Measurements from ENCODE around the gene LDLR.
"Not testable (repeated sequence)": the region's sequence is repeated elsewhere in the genome, so short reads cannot be mapped to it uniquely, and the experiment has no call there.

LDLR gene

DNA sequence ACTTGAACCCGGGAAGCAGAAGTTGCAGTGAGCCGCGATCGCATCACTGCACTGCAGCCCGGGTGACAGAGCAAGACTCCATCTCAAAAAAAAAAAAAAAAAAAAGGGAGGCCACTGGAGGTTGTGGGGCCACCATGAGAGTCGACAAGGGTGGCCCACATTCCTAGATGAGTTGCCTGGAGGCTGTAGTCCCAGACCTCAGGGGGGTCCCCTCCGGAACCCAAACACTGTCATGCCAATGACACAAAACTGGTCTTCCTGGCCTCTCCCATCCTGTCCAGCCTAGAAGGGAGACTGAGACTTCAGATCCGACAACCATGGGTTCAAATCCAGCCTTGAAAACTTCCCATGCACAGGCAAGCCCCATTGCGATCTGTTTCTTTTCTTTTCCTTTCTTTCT, 51.6 kb downstream of the LDLR start:
- no peak for DNase-seq (ENCODE audit: low spot score)

DNA sequence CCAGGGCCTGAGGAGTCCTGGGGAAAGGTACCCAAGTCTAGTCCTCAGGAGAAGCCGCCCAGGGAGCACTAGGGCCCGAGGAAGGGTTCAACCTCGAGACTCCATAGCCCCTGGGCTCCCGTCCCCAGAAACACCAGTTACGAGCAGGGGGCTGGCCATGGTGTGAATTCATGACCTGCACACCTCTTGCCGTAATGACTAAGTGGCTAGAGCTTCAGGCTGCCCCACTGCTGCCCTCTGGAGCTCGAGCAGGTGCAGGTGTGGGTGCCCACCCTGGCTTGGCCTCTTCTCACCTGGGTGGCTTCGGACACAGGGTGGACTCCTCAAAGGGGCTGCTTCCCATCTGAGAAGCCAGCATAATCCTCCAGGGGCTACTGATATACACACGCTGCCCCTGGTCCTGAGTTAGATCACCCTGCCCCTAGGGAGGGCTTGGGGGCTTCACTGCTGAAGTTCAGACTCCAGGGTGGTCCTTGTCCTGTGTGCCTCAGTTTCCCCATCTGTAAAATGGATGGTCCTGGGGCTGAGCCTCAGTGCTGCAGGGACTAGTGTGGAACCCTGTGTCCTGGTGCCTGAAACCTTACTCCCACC, 52.8 kb downstream of the LDLR start:
- no peak for DNase-seq (ENCODE audit: low spot score)

GRCh38 chr19:11142528-11143171, 53.4 kb downstream of the LDLR start:
- DNase-seq (ENCODE audit: low spot score): peak; percentile 92

GRCh38 chr19:11145536-11145924, 56.3 kb downstream of the LDLR start:
- no peak for DNase-seq (ENCODE audit: low spot score)

- DNase-seq (ENCODE audit: low spot score): no peak
Measured at GRCh38 chr19:11148001-11148400, 58.7 kb downstream of the LDLR start.

GRCh38 chr19:11151181-11151580, 61.9 kb downstream of the LDLR start:
- DNase-seq (ENCODE audit: low spot score): no peak

- no peak for DNase-seq (ENCODE audit: low spot score)
Measured at GRCh38 chr19:11152318-11153062, 63.2 kb downstream of the LDLR start.

DNA sequence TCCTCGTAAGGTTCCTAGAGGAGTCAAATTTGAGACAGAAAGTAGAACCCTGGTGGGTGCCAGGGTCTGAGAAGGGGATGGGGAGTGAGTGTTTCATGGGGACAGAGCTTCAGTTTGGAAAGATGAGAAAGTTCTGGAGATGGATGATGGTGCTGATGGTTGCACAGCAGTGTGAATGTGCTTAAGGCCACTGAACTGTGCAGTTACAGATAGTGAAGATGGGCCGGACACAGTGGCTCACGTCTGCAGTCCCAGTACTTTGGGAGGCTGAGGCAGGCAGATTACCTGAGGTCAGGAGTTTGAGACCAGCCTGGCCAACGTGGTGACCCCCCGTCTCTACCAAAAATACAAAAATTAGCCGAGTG, 65.4 kb downstream of the LDLR start:
- no peak for DNase-seq (ENCODE audit: low spot score)

- DNase-seq (ENCODE audit: low spot score): peak; percentile 96
Measured at GRCh38 chr19:11155373-11156120, 66.3 kb downstream of the LDLR start, which contains the start of gene SPC24. Gene SPC24, minus strand, starts transcription at chr19:11155782. Its CDS starts 6 bp downstream, at chr19:11155776.

GRCh38 chr19:11159598-11160439, 70.6 kb downstream of the LDLR start:
- no peak for DNase-seq (ENCODE audit: low spot score)

GRCh38 chr19:11160440-11160768, 71.1 kb downstream of the LDLR start:
- DNase-seq (ENCODE audit: low spot score): not testable (repeated sequence)

DNA sequence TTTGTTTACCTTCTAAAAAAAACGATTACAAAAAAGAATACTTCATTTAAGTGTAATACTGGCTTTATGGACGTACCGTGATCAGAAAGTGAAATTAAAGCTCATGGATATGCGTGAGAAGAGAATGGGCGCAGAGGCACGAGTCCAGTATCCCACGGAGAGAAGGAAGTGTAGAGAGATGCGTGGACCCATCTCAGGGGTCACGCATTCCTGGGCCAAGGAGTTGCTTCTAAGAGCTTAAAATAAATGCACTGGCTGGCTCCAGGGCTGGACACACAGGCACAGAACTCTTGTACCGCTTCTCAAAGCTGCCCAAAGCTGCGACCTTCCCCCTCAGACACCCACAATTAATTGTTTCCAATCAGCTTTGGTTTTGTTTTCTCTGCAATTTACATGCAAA, 75.0 kb downstream of the LDLR start:
- DNase-seq (ENCODE audit: low spot score): no peak

DNA sequence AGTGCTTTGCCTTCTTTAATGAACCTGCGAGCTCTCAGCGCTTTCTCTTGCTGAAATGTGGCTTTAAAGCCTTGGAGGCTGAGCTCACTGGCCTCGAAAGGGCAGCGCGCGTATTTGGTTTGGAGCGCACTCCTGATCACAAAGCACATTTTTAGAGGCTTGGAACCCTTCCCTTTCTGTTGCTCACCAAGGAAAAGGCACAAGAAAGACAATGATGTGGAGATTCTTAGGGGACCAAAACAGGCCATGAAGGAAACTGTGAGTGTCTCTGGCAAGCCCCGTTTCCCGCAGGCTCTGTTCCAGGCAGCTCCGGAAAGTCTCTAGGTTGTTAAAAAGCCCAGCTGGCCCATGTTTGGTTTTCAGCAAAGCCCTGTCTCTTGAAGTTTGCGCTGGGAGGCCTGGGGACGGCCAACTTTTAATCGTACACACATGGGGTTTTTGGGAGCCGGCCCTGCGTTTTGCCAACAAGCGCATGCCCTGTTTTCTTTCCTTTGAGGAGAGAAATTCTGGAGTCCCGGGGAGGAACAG, 75.7 kb downstream of the LDLR start:
- DNase-seq (ENCODE audit: low spot score): peak; percentile 91

- no peak for DNase-seq (ENCODE audit: low spot score)
Measured at GRCh38 chr19:11165486-11166030, 76.3 kb downstream of the LDLR start.

GRCh38 chr19:11166281-11167142, 77.2 kb downstream of the LDLR start:
- DNase-seq (ENCODE audit: low spot score): peak; percentile 69

GRCh38 chr19:11168568-11168967, 79.3 kb downstream of the LDLR start:
- no peak for DNase-seq (ENCODE audit: low spot score)

GRCh38 chr19:11169896-11170678, 80.8 kb downstream of the LDLR start:
- no peak for DNase-seq (ENCODE audit: low spot score)

- DNase-seq (ENCODE audit: low spot score): no peak
Measured at GRCh38 chr19:11171144-11171543, 81.9 kb downstream of the LDLR start.

- no peak for DNase-seq (ENCODE audit: low spot score)
Measured at GRCh38 chr19:11172576-11172975, 83.3 kb downstream of the LDLR start.

All from left forelimb (tissue), 1 donor.